IPS-18c (cell line): ENCODE results near the gene RNASE7.

Experiments used
- H3K4me3 ChIP-seq: 2 replicates; pipeline ENCODE4 v1.7.0; 2013; ENCODE audit warnings: low read depth, mild to moderate bottlenecking, low read length, moderate library complexity; ENCODE audit not compliant: insufficient read depth
- H3K9me3 ChIP-seq: one replicate; pipeline ENCODE4 v1.6.1; 2013; ENCODE audit warnings: mild to moderate bottlenecking, low read length, moderate library complexity; ENCODE audit not compliant: control insufficient read depth, insufficient read depth

The RNASE7 gene

DNA sequence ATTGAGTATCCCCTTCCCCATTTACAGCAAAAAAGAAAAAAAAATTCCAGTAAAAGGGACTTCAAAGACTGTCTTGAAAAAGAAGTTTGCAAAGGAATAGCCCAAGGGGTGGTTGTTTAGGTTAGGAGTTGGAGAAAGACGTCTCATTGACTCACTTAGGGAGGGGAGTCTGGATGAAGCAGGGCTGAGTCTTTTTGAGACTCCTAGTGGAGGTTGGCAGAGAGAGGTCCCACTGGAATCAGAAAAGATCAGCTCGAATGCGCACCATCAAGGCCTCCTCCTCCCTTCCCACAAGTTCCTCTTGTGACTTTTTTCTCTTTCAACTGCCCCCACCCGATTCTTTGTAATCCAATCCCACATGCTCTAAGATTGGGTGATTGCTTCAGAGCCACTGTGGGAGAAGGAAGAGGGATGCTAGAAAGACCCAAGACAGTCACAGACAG is 29.9 kb downstream of the RNASE7 start:
- peak overlapping the region; percentile 87; the same call in 1 of the 2 replicates for H3K4me3 ChIP-seq
- H3K9me3 ChIP-seq = no peaks in the 10 kb centered on the region

DNA sequence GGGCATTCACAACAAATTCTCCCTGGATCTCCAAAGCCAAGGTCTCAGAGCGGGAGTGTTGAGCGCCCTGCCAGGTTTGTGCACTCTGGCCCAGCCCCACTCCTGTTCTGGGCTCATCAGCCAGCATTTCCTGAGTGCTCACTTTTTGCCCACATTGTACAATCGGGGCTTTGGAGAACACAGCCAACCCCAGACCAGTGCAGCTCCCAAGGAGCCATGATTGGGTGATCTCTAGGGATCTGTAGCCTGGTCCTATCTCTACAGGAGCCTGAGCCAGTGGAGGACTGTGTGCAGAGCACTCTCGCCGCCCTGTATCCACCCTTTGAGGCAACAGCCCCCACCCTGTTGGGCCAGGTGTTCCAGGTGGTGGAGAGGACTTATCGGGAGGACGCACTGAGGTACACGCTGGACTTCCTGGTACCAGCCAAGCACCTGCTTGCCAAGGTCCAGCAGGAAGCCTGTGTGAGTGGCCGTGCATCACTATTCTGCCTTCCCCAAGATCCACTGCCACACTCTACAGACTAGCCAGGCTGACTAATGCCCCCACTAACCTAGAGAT is 30.7 kb downstream of the RNASE7 start:
- Histone ChIP-seq H3K4me3 (no peak overlapping the region), H3K9me3 (no peaks in the 10 kb centered on the region)

DNA sequence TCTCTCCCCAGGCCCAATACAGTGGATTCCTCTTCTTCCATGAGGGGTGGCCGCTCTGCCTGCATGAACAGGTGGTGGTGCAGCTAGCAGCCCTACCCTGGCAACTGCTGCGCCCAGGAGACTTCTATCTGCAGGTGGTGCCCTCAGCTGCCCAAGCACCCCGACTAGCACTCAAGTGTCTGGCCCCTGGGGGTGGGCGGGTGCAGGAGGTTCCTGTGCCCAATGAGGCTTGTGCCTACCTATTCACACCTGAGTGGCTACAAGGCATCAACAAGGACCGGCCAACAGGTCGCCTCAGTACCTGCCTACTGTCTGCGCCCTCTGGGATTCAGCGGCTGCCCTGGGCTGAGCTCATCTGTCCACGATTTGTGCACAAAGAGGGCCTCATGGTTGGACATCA is 31.8 kb downstream of the RNASE7 start:
- Histone ChIP-seq H3K4me3 (no peak overlapping the region), H3K9me3 (no peaks in the 10 kb centered on the region)

DNA sequence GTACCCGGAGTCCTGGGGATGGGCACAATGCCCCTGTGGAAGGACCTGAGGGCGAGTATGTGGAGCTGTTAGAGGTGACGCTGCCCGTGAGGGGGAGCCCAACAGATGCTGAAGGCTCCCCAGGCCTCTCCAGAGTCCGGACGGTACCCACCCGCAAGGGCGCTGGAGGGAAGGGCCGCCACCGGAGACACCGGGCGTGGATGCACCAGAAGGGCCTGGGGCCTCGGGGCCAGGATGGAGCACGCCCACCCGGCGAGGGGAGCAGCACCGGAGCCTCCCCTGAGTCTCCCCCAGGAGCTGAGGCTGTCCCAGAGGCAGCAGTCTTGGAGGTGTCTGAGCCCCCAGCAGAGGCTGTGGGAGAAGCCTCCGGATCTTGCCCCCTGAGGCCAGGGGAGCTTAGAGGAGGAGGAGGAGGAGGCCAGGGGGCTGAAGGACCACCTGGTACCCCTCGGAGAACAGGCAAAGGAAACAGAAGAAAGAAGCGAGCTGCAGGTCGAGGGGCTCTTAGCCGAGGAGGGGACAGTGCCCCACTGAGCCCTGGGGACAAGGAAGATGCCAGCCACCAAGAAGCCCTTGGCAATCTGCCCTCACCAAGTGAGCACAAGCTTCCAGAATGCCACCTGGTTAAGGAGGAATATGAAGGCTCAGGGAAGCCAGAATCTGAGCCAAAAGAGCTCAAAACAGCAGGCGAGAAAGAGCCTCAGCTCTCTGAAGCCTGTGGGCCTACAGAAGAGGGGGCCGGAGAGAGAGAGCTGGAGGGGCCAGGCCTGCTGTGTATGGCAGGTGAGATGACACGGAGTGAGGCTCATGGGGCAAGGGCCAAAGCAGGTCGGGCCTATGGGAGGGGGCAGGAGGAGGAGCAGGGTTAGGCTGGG is 32.5 kb downstream of the RNASE7 start:
- Histone ChIP-seq H3K4me3 (no peak overlapping the region), H3K9me3 (no peaks in the 10 kb centered on the region)

DNA sequence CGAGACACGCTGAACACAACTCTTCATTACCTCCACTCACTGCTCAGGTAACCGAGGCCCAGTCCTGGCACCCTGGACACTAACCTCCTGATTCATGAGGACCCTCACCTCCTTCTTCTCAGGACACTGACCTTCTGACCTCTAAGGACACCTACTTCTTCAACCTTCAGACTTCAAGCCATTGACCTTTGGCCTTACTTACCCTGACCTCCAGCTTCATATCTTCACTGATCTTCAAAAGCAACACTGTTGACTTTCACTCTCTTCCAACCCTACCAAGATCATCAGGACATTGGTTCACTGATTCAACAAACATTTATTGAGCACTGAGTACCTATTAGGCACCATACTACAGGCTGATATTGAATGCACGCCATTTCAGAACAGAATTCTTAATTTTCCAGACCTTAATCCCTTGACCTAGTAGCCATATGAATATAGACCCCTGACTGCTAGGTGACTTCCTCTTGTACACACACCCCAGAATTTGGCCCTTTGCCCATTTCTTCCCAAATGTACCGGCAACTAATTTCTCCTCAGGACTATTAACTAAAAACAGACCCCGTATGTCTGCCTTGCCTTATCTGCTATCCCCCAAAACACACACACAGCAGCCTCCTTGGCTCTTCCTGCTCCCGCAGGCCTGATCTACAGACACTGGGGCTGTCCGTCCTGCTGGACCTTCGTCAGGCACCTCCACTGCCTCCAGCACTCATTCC is 33.7 kb downstream of the RNASE7 start:
- Histone ChIP-seq H3K9me3 (no peaks in the 10 kb centered on the region), H3K4me3 (no peak overlapping the region)

DNA sequence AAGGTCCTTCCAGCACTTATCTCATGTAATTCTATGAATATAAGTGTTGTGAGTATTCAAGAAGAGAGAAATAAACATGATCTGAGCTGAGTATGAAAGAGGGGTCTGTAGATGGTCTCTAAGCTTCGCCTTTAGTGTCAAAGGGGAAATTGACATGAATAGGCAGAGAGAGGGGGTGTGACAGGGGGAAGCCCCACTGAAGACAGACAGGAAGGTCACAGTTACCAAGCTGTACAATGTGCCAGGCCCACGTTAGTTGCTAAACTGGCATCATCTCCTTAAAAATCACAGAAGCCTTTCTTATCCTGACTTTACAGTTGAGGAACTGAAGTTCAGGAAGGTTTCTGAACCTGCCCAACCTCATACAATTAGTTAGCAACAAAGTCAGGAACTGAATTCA is 35.5 kb downstream of the RNASE7 start:
- Histone ChIP-seq H3K4me3 (no peak overlapping the region), H3K9me3 (peaks cover 2% of the 10 kb centered on the region)

DNA sequence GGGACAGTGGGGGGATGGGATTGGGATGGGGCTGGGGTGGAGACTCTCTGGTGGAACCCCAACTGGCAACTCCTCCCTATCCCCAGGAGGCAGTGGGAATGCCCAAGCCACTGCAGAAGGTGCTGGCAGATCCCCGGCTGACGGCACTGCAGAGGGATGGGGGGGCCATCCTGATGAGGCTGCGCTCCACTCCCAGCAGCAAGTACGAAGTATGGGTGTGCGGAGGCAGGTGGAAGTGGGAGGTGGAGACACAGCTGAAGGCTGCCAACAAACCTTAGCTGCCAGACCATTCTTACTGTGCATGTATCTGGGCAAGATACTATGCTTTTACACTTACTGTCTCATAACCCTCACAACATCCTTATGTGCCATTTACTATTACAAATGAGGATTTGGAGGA is 36.1 kb downstream of the RNASE7 start:
- Histone ChIP-seq H3K9me3 (peaks cover 2% of the 10 kb centered on the region), H3K4me3 (no peak overlapping the region)

DNA sequence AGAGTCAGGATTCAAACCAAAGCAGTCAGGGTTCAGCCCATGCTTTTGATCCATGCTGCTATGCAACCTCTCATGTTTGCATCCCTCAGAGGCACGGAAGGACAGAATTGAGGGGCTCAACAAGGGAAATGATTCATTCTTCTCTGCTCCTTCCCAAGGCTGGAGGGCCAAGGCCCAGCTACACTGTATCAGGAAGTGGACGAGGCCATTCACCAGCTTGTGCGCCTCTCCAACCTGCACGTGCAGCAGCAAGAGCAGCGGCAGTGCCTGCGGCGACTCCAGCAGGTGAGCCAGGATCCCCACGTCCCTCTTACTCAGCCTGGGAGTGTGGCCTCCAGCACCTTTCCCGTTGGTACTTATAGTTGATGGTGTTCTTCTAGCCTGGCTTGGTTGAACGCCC is 36.6 kb downstream of the RNASE7 start:
- Histone ChIP-seq H3K9me3 (peaks cover 2% of the 10 kb centered on the region), H3K4me3 (no peak overlapping the region)

DNA sequence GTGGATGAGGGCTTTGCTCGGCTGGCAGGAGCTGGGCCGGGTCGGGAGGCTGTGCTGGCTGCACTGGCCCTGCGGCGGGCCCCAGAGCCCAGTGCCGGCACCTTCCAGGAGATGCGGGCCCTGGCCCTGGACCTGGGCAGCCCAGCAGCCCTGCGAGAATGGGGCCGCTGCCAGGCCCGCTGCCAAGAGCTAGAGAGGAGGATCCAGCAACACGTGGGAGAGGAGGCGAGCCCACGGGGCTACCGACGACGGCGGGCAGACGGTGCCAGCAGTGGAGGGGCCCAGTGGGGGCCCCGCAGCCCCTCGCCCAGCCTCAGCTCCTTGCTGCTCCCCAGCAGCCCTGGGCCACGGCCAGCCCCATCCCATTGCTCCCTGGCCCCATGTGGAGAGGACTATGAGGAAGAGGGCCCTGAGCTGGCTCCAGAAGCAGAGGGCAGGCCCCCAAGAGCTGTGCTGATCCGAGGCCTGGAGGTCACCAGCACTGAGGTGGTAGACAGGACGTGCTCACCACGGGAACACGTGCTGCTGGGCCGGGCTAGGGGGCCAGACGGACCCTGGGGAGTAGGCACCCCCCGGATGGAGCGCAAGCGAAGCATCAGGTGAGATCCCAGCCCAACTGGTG is 39.5 kb downstream of the RNASE7 start:
- H3K4me3 ChIP-seq = no peak overlapping the region
- peaks cover 2% of the 10 kb centered on the region for H3K9me3 ChIP-seq

DNA sequence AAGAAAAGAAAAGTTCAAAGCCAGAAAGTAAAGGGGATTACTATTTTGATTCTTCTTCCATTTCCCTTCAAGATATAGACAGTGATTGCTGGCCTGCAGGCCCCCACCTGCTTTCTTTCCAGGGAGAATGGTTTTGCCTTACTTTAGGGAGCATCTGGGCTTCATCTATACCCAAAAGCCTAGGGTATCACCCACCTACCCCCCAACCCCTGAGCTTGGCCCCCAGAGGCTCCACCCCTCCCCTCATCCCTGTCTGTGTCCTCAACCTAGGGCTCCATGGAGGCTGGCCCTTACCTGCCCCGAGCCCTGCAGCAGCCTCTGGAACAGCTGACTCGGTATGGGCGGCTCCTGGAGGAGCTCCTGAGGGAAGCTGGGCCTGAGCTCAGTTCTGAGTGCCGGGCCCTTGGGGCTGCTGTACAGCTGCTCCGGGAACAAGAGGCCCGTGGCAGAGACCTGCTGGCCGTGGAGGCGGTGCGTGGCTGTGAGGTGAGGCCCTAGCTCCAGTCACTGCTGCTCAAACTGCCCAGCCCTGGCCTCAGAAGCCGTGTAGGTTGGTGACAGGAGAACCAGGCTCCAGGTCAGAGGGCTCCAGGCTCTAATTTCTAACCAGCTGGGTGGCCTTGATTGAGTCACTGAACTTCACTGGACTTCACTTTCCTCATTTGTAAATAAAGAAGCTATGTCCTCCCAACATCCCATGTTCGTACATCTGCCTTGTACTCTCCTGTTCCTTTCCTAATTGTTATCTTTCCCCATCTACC is 41.6 kb downstream of the RNASE7 start:
- Histone ChIP-seq H3K4me3 (no peak overlapping the region), H3K9me3 (peaks cover 2% of the 10 kb centered on the region)

DNA sequence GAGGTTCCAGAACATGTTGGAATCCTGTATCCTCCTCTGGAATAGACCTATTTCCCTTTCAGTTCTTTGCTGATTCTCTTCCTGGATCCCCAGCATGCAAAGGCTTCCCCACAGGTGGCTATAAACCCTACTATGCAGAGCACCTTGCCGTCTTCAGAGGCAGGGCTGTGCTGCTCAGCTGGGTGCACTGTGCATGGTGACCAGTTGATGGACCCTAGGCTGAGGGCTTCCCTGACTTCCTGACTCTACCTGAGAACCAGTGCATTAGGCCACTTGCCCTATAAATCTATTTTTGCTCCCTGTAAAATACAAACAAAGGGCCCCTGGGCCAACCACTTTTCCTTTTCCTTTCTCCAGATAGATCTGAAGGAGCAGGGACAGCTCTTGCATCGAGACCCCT is 42.2 kb downstream of the RNASE7 start:
- H3K9me3 ChIP-seq = peaks cover 2% of the 10 kb centered on the region
- no peak overlapping the region for H3K4me3 ChIP-seq

DNA sequence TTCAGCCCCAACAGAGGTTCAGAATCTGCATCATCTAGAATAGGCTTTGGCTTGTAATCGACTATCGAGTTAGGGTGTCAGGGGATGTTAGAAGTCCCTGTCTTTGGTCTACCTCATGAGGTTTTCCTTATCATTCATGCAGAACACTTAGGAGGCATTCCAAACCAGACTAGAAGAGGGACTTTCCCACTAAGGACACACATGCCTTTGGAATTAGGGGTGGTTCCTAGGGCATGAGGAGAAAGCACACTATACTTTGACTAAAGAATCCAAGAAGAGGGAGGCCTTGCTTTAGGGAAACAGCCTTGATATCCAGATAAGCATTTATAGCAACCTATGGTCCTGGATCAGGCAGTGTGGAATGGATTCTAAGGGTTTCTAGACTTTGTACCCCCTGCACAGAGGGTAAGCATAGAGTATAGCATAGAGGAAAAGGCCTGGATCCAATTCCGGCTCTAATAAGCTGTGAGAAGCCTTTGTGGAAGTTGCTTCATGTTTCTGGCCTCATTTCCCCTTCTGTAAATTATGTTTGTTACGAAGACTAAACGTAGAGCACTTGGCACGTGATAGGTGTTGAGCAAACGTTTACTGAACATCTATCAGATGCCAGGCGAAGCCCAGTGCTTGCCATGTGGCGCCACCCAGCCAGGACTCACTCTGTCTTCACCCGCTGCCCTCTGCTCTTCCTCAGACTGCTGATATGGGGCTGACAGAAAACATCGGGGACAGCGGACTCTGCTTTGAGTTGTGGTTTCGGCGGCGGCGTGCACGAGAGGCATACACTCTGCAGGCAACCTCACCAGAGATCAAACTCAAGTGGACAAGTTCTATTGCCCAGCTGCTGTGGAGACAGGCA is 43.1 kb downstream of the RNASE7 start:
- Histone ChIP-seq H3K4me3 (no peak overlapping the region), H3K9me3 (peaks cover 2% of the 10 kb centered on the region)

DNA sequence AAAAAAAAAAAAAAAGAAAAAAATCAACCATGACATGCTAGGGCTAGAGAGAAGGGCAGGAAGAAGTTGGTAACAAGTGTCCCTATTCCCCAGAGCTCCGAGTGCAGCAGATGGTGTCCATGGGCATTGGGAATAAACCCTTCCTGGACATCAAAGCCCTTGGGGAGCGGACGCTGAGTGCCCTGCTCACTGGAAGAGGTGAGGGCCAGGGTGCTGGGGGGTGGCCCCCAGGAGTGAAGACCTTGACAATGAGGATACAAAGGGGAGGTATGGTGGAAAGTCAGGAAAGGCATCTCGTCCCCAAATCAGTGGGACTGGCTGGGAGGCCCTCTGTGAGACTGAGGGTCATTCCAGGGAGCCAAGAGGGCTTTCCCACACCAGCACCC is 44.7 kb downstream of the RNASE7 start:
- H3K4me3 ChIP-seq = no peak overlapping the region

DNA sequence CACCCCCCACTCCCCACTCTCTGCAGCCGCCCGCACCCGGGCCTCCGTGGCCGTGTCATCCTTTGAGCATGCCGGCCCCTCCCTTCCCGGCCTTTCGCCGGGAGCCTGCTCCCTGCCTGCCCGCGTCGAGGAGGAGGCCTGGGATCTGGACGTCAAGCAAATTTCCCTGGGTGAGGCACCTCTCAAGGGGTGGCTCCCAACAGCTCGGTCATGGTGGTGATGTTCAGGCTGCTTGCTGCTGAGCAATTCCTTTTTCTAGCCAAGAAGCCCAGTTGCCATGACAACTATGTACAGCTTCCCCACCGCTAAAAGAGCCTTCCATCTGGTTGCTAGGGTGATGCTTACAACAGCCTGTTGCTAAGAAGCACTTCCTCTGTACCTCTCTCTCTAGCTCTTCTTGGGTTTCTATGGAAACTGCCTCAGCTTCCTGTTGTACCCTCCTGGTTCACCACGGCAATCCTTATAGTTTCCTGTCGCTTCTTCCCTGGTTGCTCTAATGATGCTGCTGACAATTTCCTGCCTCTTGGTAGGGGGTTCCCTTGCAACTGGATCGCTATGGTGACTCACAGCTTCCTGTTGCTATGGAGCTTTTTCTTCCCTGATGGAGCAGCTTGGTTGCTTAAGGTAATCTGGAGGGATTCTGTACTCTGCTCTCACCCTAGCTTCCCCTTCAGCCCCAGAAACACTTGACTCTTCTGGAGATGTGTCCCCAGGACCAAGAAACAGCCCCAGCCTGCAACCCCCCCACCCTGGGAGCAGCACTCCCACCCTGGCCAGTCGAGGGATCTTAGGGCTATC is 45.3 kb downstream of the RNASE7 start:
- H3K9me3 ChIP-seq = no peaks in the 10 kb centered on the region
- no peak overlapping the region for H3K4me3 ChIP-seq

More for the DNA sequence above, 44.7 kb downstream of the RNASE7 start:
- H3K9me3 ChIP-seq = peaks cover 1% of the 10 kb centered on the region

DNA sequence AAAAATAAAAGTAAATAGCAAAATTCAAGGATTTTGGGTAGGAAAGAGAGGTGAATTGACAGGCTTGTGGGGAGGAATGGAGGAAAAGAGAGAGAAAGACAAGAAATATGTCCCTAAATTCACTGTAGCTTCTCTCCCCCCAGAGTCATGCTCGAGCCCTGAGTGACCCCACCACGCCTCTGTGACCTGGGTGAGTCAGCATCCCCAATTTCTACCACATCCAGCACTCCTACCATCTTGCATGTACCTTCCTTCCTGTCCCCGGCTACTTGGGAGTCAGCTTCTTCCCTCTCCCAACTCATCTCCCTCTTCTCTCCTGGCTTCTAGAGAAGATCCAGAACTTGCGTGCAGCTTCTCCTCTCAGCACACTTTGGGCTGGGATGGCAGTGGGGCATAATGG is 46.5 kb downstream of the RNASE7 start:
- Histone ChIP-seq H3K4me3 (no peak overlapping the region), H3K9me3 (no peaks in the 10 kb centered on the region)

DNA sequence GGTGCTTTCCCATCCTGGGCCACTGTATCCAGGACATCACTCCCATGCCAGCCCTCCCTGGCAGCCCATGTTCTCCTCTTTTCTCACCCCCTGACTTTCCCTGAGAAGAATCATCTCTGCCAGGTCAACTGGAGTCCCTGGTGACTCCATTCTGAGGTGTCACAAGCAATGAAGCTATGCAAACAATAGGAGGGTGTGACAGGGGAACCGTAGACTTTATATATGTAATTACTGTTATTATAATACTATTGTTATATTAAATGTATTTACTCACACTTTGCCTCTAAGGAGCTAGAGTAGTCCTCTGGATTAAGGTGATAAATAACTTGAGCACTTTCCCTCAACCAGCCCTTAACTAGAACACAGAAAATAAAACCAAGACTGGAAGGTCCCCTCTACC is 47.1 kb downstream of the RNASE7 start:
- no peak overlapping the region for H3K4me3 ChIP-seq
- no peaks in the 10 kb centered on the region for H3K9me3 ChIP-seq
